Breast epithelium (tissue), 4 donors: ENCODE data around the gene CERS3. TPM values are rescaled to one million over a fixed set of nuclear protein-coding genes. Genes with fewer than 3 reads are reported as not detected.

ENCODE experiments used
- DNase-seq, 2 donors: peaks; one replicate each; pipeline ENCODE4 v3.0.0-alpha.2; 2019; ENCODE audit warnings: low spot score in 2 of 2
- H3K27ac ChIP-seq, 2 donors: fragments of 200-600 bp; sonication (generic) in 1 of 2; one replicate each; pipeline ENCODE4 v1.5.1; 2016 to 2019; ENCODE audit warnings: mild to moderate bottlenecking in 1 of 2
- H3K27me3 ChIP-seq, 2 donors: fragments of 200-600 bp; sonication (generic) in 1 of 2; one replicate each; pipeline versions ENCODE4 v1.5.1 to v1.6.0; 2017 to 2019; ENCODE audit warnings: control low read depth in 1 of 2, mild to moderate bottlenecking in 1 of 2
- H3K36me3 ChIP-seq: fragments of 200-600 bp; one replicate; pipeline ENCODE4 v1.5.1; 2019
- H3K4me1 ChIP-seq, 2 donors: fragments of 200-600 bp; sonication (generic); one replicate each; pipeline ENCODE4 v1.5.1; 2016 to 2019; ENCODE audit warnings: control low read depth in 1 of 2
- H3K4me3 ChIP-seq, 3 donors: fragments of 200-600 bp; sonication (generic); 1 replicate in 2 of 3; 2 replicates in 1 of 3; pipeline ENCODE4 v1.5.1; 2016 to 2019; ENCODE audit warnings: mild to moderate bottlenecking in 3 of 3, moderate library complexity in 2 of 3
- H3K9me3 ChIP-seq, 2 donors: fragments of 200-600 bp; sonication (generic) in 1 of 2; one replicate each; pipeline ENCODE4 v1.5.1; 2016 to 2019; ENCODE audit warnings: control low read depth in 1 of 2
- POLR2A ChIP-seq: fragments of 450-650 bp; IDR thresholded peaks from one replicate; pipeline ENCODE4 v1.6.1; 2016; ENCODE audit warnings: antibody characterized with exemption, mild to moderate bottlenecking, moderate library complexity
- POLR2AphosphoS5 ChIP-seq, 3 donors: sonication (generic); formaldehyde crosslinking; IDR thresholded peaks; one replicate each; pipeline ENCODE4 v1.6.1; 2017; ENCODE audit warnings: antibody characterized with exemption in 3 of 3
- intact Hi-C: fragments of 100-400 bp; cut with DNase I; formaldehyde crosslinking; loops from one replicate; pipeline ENCODE4 v1.15.1; 2023; ENCODE audit warnings: low total_unique reads
- total RNA-seq, 3 donors: library from RNA; depleted of rRNA; stranded (reverse); fragments of >200 nt; gene quantifications; one replicate each; pipeline ENCODE4 v1.1.0, GENCODE V29; 2016
- TF ChIP-seq, protein P1 (sequence below), 3 donors: fragments of 450-650 bp; IDR thresholded peaks; one replicate each; pipeline ENCODE4 v1.5.1; 2016 to 2017; ENCODE audit warnings: antibody characterized with exemption in 3 of 3, mild to moderate bottlenecking in 3 of 3, moderate library complexity in 3 of 3

The CERS3 gene
- total RNA-seq, 3 donors from 2014 or later, result under 0.01 to 3.7 TPM; not detected in 1

DNA sequence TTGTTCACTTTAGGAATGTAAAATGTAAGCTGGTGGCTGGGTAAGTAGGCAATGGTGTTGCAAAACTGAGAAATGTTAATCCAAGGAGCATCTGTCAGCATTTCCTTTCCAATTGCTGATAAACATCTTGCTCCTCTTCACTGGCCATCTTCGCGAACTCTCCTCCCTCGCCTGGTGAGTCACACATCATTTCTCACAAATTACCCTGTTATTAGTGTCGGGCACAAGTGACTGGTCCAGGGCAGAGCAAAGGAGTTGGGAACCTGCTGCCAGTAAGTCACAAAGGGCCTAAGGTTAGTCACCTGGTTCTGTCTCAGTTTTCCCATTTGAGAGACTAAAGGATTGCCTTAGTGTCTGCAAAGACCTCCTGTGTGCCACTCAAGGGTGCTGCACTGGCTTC is 13.0 kb downstream of the CERS3 start:
- DNase-seq, result no peak
- TF ChIP-seq POLR2AphosphoS5 (IDR thresholded peaks at IDR 0.05) (no peak), POLR2A (no peak)
- TF ChIP-seq, protein P1, sequence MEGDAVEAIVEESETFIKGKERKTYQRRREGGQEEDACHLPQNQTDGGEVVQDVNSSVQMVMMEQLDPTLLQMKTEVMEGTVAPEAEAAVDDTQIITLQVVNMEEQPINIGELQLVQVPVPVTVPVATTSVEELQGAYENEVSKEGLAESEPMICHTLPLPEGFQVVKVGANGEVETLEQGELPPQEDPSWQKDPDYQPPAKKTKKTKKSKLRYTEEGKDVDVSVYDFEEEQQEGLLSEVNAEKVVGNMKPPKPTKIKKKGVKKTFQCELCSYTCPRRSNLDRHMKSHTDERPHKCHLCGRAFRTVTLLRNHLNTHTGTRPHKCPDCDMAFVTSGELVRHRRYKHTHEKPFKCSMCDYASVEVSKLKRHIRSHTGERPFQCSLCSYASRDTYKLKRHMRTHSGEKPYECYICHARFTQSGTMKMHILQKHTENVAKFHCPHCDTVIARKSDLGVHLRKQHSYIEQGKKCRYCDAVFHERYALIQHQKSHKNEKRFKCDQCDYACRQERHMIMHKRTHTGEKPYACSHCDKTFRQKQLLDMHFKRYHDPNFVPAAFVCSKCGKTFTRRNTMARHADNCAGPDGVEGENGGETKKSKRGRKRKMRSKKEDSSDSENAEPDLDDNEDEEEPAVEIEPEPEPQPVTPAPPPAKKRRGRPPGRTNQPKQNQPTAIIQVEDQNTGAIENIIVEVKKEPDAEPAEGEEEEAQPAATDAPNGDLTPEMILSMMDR (IDR thresholded peaks at IDR 0.05), result no peak
- no peaks in the 10 kb centered on the region for H3K36me3 ChIP-seq
- H3K4me3 ChIP-seq, result no peak overlapping the region
- no peaks in the 10 kb centered on the region for H3K4me1 ChIP-seq
- intact Hi-C loops, result no loop called here
- H3K9me3 ChIP-seq, result no peaks in the 10 kb centered on the region
- H3K27ac ChIP-seq, result peak overlapping the region in 1 of 2 donors; percentile 10
- H3K27me3 ChIP-seq, result no peaks in the 10 kb centered on the region

DNA sequence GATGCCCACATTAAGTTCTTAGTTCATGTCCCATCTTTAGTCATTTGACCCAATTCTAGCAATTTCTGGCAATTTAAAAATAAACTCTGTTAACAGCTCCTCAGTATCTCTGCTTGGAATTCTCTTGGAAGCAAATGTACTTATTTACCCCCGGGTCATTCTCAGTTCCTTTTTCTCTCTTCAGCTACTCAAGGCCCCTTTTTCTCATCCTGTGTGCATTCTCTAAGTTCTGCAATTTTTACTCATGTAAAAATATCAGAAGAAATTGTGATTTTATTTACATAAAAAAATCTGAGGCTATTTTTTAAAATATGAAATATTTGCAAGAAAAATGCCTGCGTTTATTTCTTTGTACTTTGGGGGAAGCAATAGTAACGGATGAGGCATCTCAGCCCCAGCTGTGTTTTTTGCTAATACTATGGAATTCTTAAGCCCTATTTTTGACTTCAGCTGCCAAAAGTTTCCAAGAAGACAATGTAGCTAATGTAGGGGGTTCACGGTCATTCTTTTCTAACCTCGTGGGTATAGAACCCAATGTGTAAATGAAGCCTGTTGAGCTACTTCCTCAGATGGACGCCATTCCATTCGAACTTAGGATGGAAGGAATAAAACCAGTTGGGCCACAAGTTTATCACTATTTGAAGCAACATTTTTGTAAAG is 20.0 kb downstream of the CERS3 start:
- Histone ChIP-seq H3K4me1 (no peaks in the 10 kb centered on the region), H3K4me3 (no peak overlapping the region), H3K27ac (no peak overlapping the region), H3K27me3 (no peaks in the 10 kb centered on the region), H3K9me3 (no peaks in the 10 kb centered on the region), H3K36me3 (no peaks in the 10 kb centered on the region)
- no peak for TF ChIP-seq POLR2AphosphoS5 (IDR thresholded peaks at IDR 0.05)
- DNase-seq, result no peak
- intact Hi-C loops, result no loop called here

DNA sequence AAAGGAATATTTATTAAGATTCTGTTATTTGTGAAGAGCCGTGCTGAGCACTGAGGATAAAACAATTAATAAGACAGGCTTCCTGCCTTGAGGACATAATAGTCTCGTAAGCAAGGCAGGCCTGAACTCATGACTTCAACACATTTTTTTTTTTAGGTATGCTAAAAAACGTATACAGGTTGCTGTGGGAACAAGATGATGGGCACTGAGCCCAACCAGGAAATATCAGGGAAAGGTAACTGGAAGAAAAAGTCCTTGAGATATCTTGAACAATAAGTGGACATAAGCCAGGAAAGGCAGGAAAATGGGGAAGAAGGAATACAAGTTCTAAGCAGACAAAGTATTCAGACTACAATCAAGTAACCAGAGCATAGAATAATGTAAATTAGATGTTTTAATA is 26.1 kb downstream of the CERS3 start:
- intact Hi-C loops, result no loop called here
- H3K4me1 ChIP-seq, result no peaks in the 10 kb centered on the region
- TF ChIP-seq POLR2A (no peak), POLR2AphosphoS5 (IDR thresholded peaks at IDR 0.05) (no peak)
- TF ChIP-seq, protein P1 (IDR thresholded peaks at IDR 0.05), result no peak
- H3K4me3 ChIP-seq, result no peak overlapping the region
- H3K9me3 ChIP-seq, result no peaks in the 10 kb centered on the region
- no peaks in the 10 kb centered on the region for H3K36me3 ChIP-seq
- H3K27ac ChIP-seq, result no peak overlapping the region
- H3K27me3 ChIP-seq, result no peaks in the 10 kb centered on the region
- DNase-seq, result no peak

DNA sequence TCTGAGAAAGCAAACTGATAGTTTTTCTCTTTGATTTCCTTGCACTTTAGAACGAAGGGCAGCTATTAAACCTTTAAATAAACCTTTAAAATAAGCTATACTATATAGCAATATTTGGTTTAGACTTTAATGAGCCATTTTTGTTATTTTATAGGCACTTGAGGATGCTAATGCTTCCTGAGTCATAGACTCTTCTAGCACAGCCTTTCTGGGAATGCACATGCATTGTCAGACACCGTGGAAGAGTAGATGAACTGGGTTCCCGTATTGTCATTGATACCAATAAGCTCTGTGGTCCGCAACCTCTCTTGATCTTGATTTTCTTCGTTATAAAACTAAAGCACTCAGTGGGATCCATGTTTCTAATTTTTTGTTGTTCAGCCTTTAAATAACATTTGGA is 27.6 kb downstream of the CERS3 start:
- no peaks in the 10 kb centered on the region for H3K27me3 ChIP-seq
- no peak for DNase-seq
- intact Hi-C loops, result no loop called here
- no peak overlapping the region for H3K4me3 ChIP-seq
- H3K36me3 ChIP-seq, result no peaks in the 10 kb centered on the region
- no peaks in the 10 kb centered on the region for H3K9me3 ChIP-seq
- no peak for TF ChIP-seq POLR2AphosphoS5 (IDR thresholded peaks at IDR 0.05)
- TF ChIP-seq POLR2A, result no peak
- TF ChIP-seq, protein P1 (IDR thresholded peaks at IDR 0.05), result no peak
- no peak overlapping the region for H3K27ac ChIP-seq
- H3K4me1 ChIP-seq, result no peaks in the 10 kb centered on the region

DNA sequence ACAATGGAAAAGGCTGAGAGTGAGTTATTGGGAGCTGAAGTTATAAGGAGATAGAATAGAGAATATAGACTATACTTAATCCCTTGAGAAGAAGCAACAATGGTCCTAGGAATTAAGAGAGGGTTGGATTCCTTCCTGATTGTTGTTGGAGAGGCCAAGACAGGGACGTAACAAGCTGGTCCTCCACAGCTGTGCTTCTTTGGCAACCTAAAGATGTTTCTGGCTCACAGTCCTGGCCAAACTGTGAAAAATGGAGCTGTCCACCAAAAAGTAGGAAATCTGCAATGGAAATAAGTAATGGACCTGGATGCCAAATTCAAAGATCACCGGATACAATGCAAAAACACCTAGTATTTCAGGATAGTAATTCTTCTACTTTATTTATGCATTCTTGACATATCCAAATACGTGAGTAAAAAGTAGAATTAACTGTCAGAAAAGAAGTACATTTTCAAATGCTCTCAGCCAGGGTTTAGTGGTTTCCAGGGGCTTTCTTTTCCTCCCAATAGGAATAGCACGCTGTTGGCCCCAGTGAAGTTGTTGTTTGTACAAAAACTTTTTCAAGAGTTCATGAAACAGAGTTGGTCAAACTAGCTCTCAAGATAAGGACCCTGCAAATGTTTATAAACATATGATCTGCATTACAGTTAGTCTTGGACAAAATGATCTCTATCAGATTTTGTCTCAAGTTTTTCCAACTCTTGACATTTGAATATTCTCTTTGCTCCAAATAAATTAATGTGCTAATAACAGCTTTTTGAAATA is 28.3 kb downstream of the CERS3 start:
- H3K27ac ChIP-seq, result no peak overlapping the region
- intact Hi-C loops, result no loop called here
- H3K4me1 ChIP-seq, result no peaks in the 10 kb centered on the region
- no peak for DNase-seq
- no peaks in the 10 kb centered on the region for H3K36me3 ChIP-seq
- H3K4me3 ChIP-seq, result no peak overlapping the region
- TF ChIP-seq, protein P1 (IDR thresholded peaks at IDR 0.05), result no peak
- no peak for TF ChIP-seq POLR2AphosphoS5 (IDR thresholded peaks at IDR 0.05)
- no peak for TF ChIP-seq POLR2A
- H3K9me3 ChIP-seq, result no peaks in the 10 kb centered on the region
- no peaks in the 10 kb centered on the region for H3K27me3 ChIP-seq
